IMR-90 (cell line): ENCODE results near the gene PSEN1.

Experiments used
- CTCF ChIP-seq: conservative IDR thresholded peaks from 2 replicates; pipeline ENCODE4 v1.5.1; 2012; ENCODE audit warnings: mild to moderate bottlenecking, low read depth, low read length, improper control_type of control experiment
- MAZ ChIP-seq: IDR thresholded peaks from 2 replicates; pipeline ENCODE4 v1.6.1; 2012; ENCODE audit warnings: low read depth, mild to moderate bottlenecking, low read length, improper control_type of control experiment, moderate library complexity, borderline replicate concordance
- POLR2A ChIP-seq: IDR thresholded peaks from 2 replicates; pipeline ENCODE4 v1.6.1; 2012; ENCODE audit warnings: mild to moderate bottlenecking, low read depth, low read length

GRCh38 chr14:73252491-73253322 lies 116.4 kb downstream of the PSEN1 start:
- no peak for TF ChIP-seq POLR2A
- TF ChIP-seq CTCF: no peak
- TF ChIP-seq MAZ: no peak
